Neuron (in vitro differentiated cells): ENCODE results near the gene CATSPER1.

Experiments
- H2AFZ ChIP-seq: one replicate; pipeline ENCODE4 v1.6.1; 2013; ENCODE audit warnings: low read depth, mild to moderate bottlenecking, inconsistent platforms, low read length, moderate library complexity
- H3K27me3 ChIP-seq: one replicate; pipeline ENCODE4 v1.6.1; 2013; ENCODE audit warnings: low read length; ENCODE audit not compliant: insufficient read depth
- H3K36me3 ChIP-seq: one replicate; pipeline ENCODE4 v1.6.1; 2013; ENCODE audit warnings: low read length; ENCODE audit not compliant: insufficient read depth
- H3K4me1 ChIP-seq: one replicate; pipeline ENCODE4 v1.6.1; 2013; ENCODE audit warnings: low read length; ENCODE audit not compliant: insufficient read depth
- H3K4me3 ChIP-seq: 2 replicates; pipeline ENCODE4 v1.5.1; 2013; ENCODE audit warnings: mild to moderate bottlenecking, low read length, moderate library complexity
- H3K9me3 ChIP-seq: one replicate; pipeline ENCODE4 v1.6.1; 2013; ENCODE audit warnings: low read length

CATSPER1 gene

GRCh38 chr11:66022401-66023185, 3.7 kb downstream of the CATSPER1 start:
- Histone ChIP-seq H3K4me3 (no peak overlapping the region), H3K4me1 (no peaks in the 10 kb centered on the region), H2AFZ (peak overlapping the region; percentile 42), H3K9me3 (no peaks in the 10 kb centered on the region), H3K36me3 (no peaks in the 10 kb centered on the region), H3K27me3 (peaks cover 10% of the 10 kb centered on the region)

GRCh38 chr11:66020618-66021357, 5.5 kb downstream of the CATSPER1 start:
- Histone ChIP-seq H2AFZ (no peak overlapping the region), H3K9me3 (no peaks in the 10 kb centered on the region), H3K27me3 (peaks cover 14% of the 10 kb centered on the region), H3K4me3 (no peak overlapping the region), H3K36me3 (no peaks in the 10 kb centered on the region), H3K4me1 (no peaks in the 10 kb centered on the region)

GRCh38 chr11:66020212-66020611, 6.1 kb downstream of the CATSPER1 start:
- peaks cover 19% of the 10 kb centered on the region for H3K27me3 ChIP-seq
- no peak overlapping the region for H3K4me3 ChIP-seq
- H3K4me1 ChIP-seq: no peaks in the 10 kb centered on the region
- no peaks in the 10 kb centered on the region for H3K36me3 ChIP-seq
- H3K9me3 ChIP-seq: no peaks in the 10 kb centered on the region
- H2AFZ ChIP-seq: no peak overlapping the region

GRCh38 chr11:66017321-66017720, 9.0 kb downstream of the CATSPER1 start:
- peaks cover 36% of the 10 kb centered on the region for H3K27me3 ChIP-seq
- no peak overlapping the region for H2AFZ ChIP-seq
- H3K4me1 ChIP-seq: no peaks in the 10 kb centered on the region
- no peaks in the 10 kb centered on the region for H3K9me3 ChIP-seq
- no peak overlapping the region for H3K4me3 ChIP-seq
- no peaks in the 10 kb centered on the region for H3K36me3 ChIP-seq

GRCh38 chr11:66016793-66017177, 9.5 kb downstream of the CATSPER1 start:
- Histone ChIP-seq H2AFZ (no peak overlapping the region), H3K4me1 (no peaks in the 10 kb centered on the region), H3K36me3 (no peaks in the 10 kb centered on the region), H3K4me3 (no peak overlapping the region), H3K9me3 (no peaks in the 10 kb centered on the region), H3K27me3 (peaks cover 42% of the 10 kb centered on the region)

GRCh38 chr11:66015936-66016792, 10.1 kb downstream of the CATSPER1 start:
- Histone ChIP-seq H3K4me3 (no peak overlapping the region), H3K27me3 (peaks cover 48% of the 10 kb centered on the region)

GRCh38 chr11:66015454-66015881, 10.8 kb downstream of the CATSPER1 start:
- Histone ChIP-seq H3K4me1 (no peaks in the 10 kb centered on the region), H3K27me3 (peaks cover 52% of the 10 kb centered on the region), H2AFZ (no peak overlapping the region), H3K36me3 (no peaks in the 10 kb centered on the region), H3K4me3 (no peak overlapping the region), H3K9me3 (no peaks in the 10 kb centered on the region)

More at GRCh38 chr11:66015936-66016792, 10.1 kb downstream of the CATSPER1 start:
- Histone ChIP-seq H3K4me1 (no peaks in the 10 kb centered on the region), H2AFZ (no peak overlapping the region), H3K36me3 (no peaks in the 10 kb centered on the region), H3K9me3 (no peaks in the 10 kb centered on the region)

- no peaks in the 10 kb centered on the region for H3K36me3 ChIP-seq
- H2AFZ ChIP-seq: no peak overlapping the region
- H3K4me3 ChIP-seq: no peak overlapping the region
- H3K4me1 ChIP-seq: no peaks in the 10 kb centered on the region
- no peaks in the 10 kb centered on the region for H3K9me3 ChIP-seq
- peaks cover 51% of the 10 kb centered on the region for H3K27me3 ChIP-seq
Observed at GRCh38 chr11:66014804-66015453, 11.3 kb downstream of the CATSPER1 start.

- Histone ChIP-seq H3K4me3 (no peak overlapping the region), H2AFZ (no peak overlapping the region), H3K36me3 (no peaks in the 10 kb centered on the region), H3K9me3 (no peaks in the 10 kb centered on the region), H3K4me1 (no peaks in the 10 kb centered on the region), H3K27me3 (peaks cover 50% of the 10 kb centered on the region)
Observed at GRCh38 chr11:66013762-66014100, 12.5 kb downstream of the CATSPER1 start.

- Histone ChIP-seq H3K27me3 (peaks cover 50% of the 10 kb centered on the region), H3K4me1 (no peaks in the 10 kb centered on the region), H3K4me3 (no peak overlapping the region), H3K36me3 (no peaks in the 10 kb centered on the region), H2AFZ (no peak overlapping the region), H3K9me3 (no peaks in the 10 kb centered on the region)
Observed at GRCh38 chr11:66012946-66013761, 13.1 kb downstream of the CATSPER1 start.

GRCh38 chr11:66012371-66012945, 13.8 kb downstream of the CATSPER1 start:
- H3K36me3 ChIP-seq: no peaks in the 10 kb centered on the region
- H3K4me3 ChIP-seq: no peak overlapping the region
- no peaks in the 10 kb centered on the region for H3K4me1 ChIP-seq
- no peaks in the 10 kb centered on the region for H3K9me3 ChIP-seq
- H2AFZ ChIP-seq: no peak overlapping the region
- H3K27me3 ChIP-seq: peaks cover 50% of the 10 kb centered on the region
